ENCODE measurements around the gene PILRB. TPM values are rescaled to one million over a fixed set of nuclear protein-coding genes. Genes with fewer than 3 reads are reported as not detected.
"Not testable (repeated sequence)": the region's sequence is repeated elsewhere in the genome, so short reads cannot be mapped to it uniquely, and the experiment has no call there.

The PILRB gene
- total RNA-seq, 1 experiment from 2014 or later: 58.9 TPM

DNA sequence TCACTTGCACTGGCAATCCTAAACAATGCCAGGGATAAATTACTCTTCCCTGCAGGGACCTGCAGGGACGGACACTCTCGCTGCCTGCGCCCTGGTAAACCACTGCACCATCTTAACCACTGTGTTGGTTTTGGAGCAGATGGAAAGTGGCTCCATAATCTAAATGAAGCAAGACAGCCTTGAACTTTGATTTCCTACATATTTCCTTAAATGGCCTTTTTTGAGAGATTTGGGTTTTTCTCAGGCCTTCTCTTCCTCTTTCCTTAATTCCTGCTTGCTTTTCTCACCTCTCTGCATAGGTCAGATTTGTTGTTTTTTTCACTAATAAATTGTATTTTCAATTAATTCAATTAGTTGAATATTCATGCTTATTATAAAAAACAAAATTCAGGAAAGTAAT is 18.1 kb downstream of the PILRB start:
- Histone ChIP-seq H3K27me3 (ENCODE audit: low read length) (no peaks in the 10 kb centered on the region), H3K4me3 (ENCODE audit: low read length) (no peak overlapping the region), H3K79me2 (ENCODE audit: low read length) (no peaks in the 10 kb centered on the region), H3K9me3 (ENCODE audit: low read length) (no peaks in the 10 kb centered on the region), H2AFZ (ENCODE audit: low read length) (no peak overlapping the region), H3K9me2 (replicated peaks; ENCODE audit: insufficient read depth, low read length) (no peaks in the 10 kb centered on the region), H3K36me3 (ENCODE audit: insufficient read depth, low read length) (no peaks in the 10 kb centered on the region), H3K9ac (ENCODE audit: low read length) (no peak overlapping the region), H3K27ac (ENCODE audit: low read length) (no peak overlapping the region), H3K4me1 (ENCODE audit: low read length) (peaks cover 8% of the 10 kb centered on the region), H3K4me2 (ENCODE audit: low read depth, low read length, poor library complexity, severe bottlenecking) (no peak overlapping the region), H4K20me1 (ENCODE audit: insufficient read depth, low read depth, low read length) (no peaks in the 10 kb centered on the region)
- DNase-seq: no peak

DNA sequence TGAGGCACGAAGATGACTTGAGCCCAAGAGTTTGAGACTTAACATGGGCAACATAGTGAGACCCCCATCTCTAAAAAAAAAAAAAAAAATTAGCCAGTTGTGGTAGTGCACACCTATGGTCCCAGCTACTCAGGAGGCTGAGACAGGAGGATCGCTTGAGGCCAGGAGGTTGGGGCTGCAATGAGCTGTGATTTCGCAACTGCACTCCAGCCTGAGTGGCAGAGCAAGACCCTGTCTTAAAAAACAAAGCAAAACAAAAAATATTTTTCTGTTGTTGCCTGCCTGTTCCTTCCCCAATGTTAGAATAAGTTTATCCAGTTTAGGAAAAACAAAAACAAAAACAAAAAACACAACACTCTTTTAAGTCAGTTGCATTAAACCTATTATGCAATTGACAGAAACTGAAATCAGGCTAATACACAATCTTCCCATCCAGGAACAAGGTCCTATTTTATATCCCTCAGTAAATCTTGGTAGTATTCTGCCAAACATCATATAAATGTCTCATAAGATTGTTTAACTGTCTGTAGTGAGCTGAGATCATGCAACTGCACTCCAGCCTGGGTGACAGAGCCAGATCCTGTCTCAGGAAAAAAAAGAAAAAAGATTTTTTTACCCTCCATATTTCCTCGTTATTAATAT is 20.3 kb downstream of the PILRB start:
- Histone ChIP-seq H3K9me2 (replicated peaks; ENCODE audit: insufficient read depth, low read length) (no peaks in the 10 kb centered on the region), H3K9me3 (ENCODE audit: low read length) (no peaks in the 10 kb centered on the region), H3K27ac (ENCODE audit: low read length) (no peak overlapping the region), H3K27me3 (ENCODE audit: low read length) (no peaks in the 10 kb centered on the region), H3K4me3 (ENCODE audit: low read length) (no peak overlapping the region), H3K79me2 (ENCODE audit: low read length) (no peaks in the 10 kb centered on the region), H2AFZ (ENCODE audit: low read length) (no peak overlapping the region), H3K4me2 (ENCODE audit: low read depth, low read length, poor library complexity, severe bottlenecking) (no peak overlapping the region), H3K9ac (ENCODE audit: low read length) (no peak overlapping the region), H3K4me1 (ENCODE audit: low read length) (no peaks in the 10 kb centered on the region), H4K20me1 (ENCODE audit: insufficient read depth, low read depth, low read length) (no peaks in the 10 kb centered on the region), H3K36me3 (ENCODE audit: insufficient read depth, low read length) (no peaks in the 10 kb centered on the region)
- no peak for DNase-seq

DNA sequence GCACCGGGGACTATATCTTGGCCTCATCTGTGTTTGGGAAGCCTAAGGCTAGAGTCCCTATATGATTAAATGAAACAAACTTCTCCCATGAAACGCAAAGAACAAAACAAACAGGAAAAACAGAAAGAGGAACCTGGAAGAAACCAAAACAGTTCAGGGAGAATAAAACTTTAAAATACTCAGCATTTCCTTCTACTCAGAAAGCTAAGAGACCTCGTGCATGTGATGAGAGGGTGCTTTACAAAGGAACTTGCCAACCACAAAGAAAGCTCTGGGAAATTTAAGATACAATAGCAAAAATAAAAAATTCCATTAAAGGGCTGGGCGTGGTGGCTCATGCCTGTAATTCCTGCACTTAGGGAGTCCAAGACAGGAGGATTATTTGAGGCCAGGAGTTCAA is 22.3 kb downstream of the PILRB start:
- H3K9ac ChIP-seq (ENCODE audit: low read length): no peak overlapping the region
- no peak overlapping the region for H3K27ac ChIP-seq (ENCODE audit: low read length)
- no peak overlapping the region for H3K4me3 ChIP-seq (ENCODE audit: low read length)
- H3K4me1 ChIP-seq (ENCODE audit: low read length): peaks cover 5% of the 10 kb centered on the region
- no peaks in the 10 kb centered on the region for H3K27me3 ChIP-seq (ENCODE audit: low read length)
- no peak for DNase-seq
- no peaks in the 10 kb centered on the region for H3K9me3 ChIP-seq (ENCODE audit: low read length)
- H3K79me2 ChIP-seq (ENCODE audit: low read length): no peaks in the 10 kb centered on the region
- H3K36me3 ChIP-seq (ENCODE audit: insufficient read depth, low read length): no peaks in the 10 kb centered on the region
- no peaks in the 10 kb centered on the region for H4K20me1 ChIP-seq (ENCODE audit: insufficient read depth, low read depth, low read length)
- H3K9me2 ChIP-seq (replicated peaks; ENCODE audit: insufficient read depth, low read length): no peaks in the 10 kb centered on the region
- no peak overlapping the region for H2AFZ ChIP-seq (ENCODE audit: low read length)
- no peak overlapping the region for H3K4me2 ChIP-seq (ENCODE audit: low read depth, low read length, poor library complexity, severe bottlenecking)

DNA sequence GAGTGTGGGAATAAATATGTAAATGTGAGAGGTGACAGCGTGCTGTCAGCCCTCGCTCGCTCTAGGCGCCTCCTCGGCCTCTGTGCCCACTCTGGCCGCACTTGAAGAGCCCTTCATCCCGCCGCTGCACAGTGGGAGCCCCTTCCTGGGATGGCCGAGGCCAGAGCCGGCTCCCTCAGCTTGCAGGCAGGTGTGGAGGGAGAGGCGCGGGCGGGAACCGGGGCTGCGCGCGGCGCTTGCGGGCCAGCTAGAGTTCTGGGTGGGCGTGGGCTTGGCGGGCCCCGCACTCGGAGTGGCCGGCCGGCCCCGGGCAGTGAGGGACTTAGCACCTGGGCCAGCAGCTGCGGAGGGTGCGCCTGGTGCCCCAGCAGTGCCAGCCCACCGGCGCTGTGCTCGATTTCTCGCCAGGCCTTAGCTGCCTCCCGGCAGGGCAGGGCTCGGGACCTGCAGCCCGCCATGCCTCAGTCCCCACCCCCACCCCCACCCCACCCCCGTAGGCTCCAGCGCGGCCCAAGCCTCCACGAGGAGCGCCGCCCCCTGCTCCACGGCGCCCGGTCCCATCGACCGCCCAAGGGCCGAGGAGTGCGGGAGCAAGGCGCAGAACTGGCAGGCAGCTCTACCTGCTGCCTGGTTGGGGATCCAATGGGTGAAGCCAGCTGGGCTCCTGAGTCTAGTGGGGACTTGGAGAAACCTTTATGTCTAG is 23.8 kb downstream of the PILRB start:
- H4K20me1 ChIP-seq (ENCODE audit: insufficient read depth, low read depth, low read length); H3K79me2 ChIP-seq (ENCODE audit: low read length); H3K9me2 ChIP-seq (replicated peaks; ENCODE audit: insufficient read depth, low read length); H3K4me2 ChIP-seq (ENCODE audit: low read depth, low read length, poor library complexity, severe bottlenecking); H2AFZ ChIP-seq (ENCODE audit: low read length); H3K9ac ChIP-seq (ENCODE audit: low read length); H3K27ac ChIP-seq (ENCODE audit: low read length); H3K36me3 ChIP-seq (ENCODE audit: insufficient read depth, low read length); H3K4me3 ChIP-seq (ENCODE audit: low read length); H3K27me3 ChIP-seq (ENCODE audit: low read length); DNase-seq; H3K4me1 ChIP-seq (ENCODE audit: low read length); H3K9me3 ChIP-seq (ENCODE audit: low read length): not testable (repeated sequence)

DNA sequence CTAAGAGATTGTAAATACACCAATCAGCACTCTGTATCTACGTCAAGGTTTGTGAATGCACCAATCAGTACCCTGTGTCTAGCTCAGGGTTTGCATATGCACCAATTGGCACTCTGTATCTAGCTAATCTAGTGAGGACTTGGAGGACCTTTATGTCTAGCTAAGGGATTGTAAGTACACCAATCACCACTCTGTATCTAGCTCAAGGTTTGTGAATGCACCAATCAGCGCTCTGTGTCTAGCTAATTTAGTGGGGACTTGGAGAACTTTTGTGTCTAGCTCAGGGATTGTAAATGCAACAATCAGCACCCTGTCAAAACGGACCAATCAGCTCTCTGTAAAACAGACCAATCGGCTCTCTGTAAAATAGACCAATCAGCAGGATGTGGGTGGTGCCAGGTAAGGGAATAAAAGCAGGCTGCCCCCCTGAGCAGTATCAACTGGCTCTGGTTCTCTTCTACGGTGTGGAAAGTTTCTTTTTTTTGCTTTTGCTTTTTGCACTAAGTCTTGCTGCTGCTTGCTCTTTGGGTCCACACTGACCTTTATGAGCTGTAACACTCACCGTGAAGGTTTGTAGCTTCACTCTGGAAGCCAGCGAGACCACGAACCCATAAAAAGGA is 24.4 kb downstream of the PILRB start:
- H4K20me1 ChIP-seq (ENCODE audit: insufficient read depth, low read depth, low read length); H3K79me2 ChIP-seq (ENCODE audit: low read length); H3K9me2 ChIP-seq (replicated peaks; ENCODE audit: insufficient read depth, low read length); H3K9ac ChIP-seq (ENCODE audit: low read length); H3K36me3 ChIP-seq (ENCODE audit: insufficient read depth, low read length); H3K4me3 ChIP-seq (ENCODE audit: low read length); H3K27ac ChIP-seq (ENCODE audit: low read length); H3K4me2 ChIP-seq (ENCODE audit: low read depth, low read length, poor library complexity, severe bottlenecking); H3K9me3 ChIP-seq (ENCODE audit: low read length); H3K4me1 ChIP-seq (ENCODE audit: low read length); H3K27me3 ChIP-seq (ENCODE audit: low read length); H2AFZ ChIP-seq (ENCODE audit: low read length): not testable (repeated sequence)
- DNase-seq: peak; percentile 59

DNA sequence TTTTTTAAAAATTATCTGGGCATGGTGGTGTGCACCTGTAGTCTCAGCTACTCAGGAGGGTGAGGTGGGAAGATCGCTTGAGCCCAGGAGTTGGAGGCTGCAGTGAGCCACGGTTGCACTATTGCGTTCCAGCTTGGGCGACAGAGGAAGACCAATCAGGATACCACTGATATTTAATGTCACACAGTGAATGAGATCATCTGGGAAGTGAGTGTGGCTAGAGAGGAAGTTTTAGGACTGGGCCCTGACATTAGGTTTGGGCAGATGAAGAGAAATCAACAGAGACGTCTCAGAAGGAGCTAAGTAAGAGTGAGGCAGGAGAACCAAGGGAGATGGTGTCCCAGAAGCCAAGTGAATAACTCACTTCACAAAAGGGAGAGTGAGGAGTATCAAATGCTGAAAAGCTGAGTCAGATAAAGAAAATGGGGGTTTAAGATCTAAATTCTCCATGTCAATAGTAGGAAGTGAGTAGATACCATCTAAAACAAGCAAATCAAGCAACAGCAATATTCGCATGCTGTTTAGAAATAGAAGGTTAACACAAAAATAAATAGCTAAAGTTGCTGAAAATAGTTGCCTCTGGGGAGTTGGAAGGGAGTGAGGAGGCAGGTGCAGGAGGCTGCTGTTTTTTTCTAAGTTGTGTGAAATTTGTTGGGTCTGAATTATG is 26.8 kb downstream of the PILRB start:
- Histone ChIP-seq H3K4me3 (ENCODE audit: low read length) (no peak overlapping the region), H3K9me2 (replicated peaks; ENCODE audit: insufficient read depth, low read length) (no peaks in the 10 kb centered on the region), H3K79me2 (ENCODE audit: low read length) (no peaks in the 10 kb centered on the region), H3K36me3 (ENCODE audit: insufficient read depth, low read length) (no peaks in the 10 kb centered on the region), H4K20me1 (ENCODE audit: insufficient read depth, low read depth, low read length) (no peaks in the 10 kb centered on the region), H3K9ac (ENCODE audit: low read length) (no peak overlapping the region), H2AFZ (ENCODE audit: low read length) (no peak overlapping the region), H3K4me1 (ENCODE audit: low read length) (peaks cover 5% of the 10 kb centered on the region), H3K27ac (ENCODE audit: low read length) (no peak overlapping the region), H3K4me2 (ENCODE audit: low read depth, low read length, poor library complexity, severe bottlenecking) (no peak overlapping the region), H3K27me3 (ENCODE audit: low read length) (no peaks in the 10 kb centered on the region), H3K9me3 (ENCODE audit: low read length) (no peaks in the 10 kb centered on the region)
- no peak for DNase-seq

DNA sequence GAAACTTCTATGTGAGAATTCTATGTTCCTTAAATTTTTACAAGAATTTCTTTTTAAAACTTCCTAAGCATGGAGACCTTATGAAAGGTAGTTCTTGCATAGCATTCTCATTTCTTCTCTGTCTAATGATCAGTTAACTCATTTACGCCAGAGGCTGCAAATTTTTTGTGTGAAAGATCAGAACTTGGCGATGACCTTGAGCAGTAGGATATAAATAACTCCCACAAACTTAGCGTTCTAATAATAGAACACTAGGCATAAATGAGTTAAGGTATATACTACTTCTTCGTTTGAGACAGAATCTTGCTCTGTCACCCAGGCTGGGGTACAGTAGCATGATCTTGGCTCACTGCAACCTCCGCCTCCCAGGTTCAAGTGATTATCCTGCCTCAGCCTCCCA is 29.0 kb downstream of the PILRB start:
- H4K20me1 ChIP-seq (ENCODE audit: insufficient read depth, low read depth, low read length): no peaks in the 10 kb centered on the region
- H3K4me3 ChIP-seq (ENCODE audit: low read length): no peak overlapping the region
- no peak overlapping the region for H3K4me2 ChIP-seq (ENCODE audit: low read depth, low read length, poor library complexity, severe bottlenecking)
- H3K27ac ChIP-seq (ENCODE audit: low read length): no peak overlapping the region
- no peak for DNase-seq
- H3K9me3 ChIP-seq (ENCODE audit: low read length): no peaks in the 10 kb centered on the region
- H3K79me2 ChIP-seq (ENCODE audit: low read length): no peaks in the 10 kb centered on the region
- peaks cover 6% of the 10 kb centered on the region for H3K4me1 ChIP-seq (ENCODE audit: low read length)
- H3K27me3 ChIP-seq (ENCODE audit: low read length): no peaks in the 10 kb centered on the region
- H3K36me3 ChIP-seq (ENCODE audit: insufficient read depth, low read length): no peaks in the 10 kb centered on the region
- no peak overlapping the region for H2AFZ ChIP-seq (ENCODE audit: low read length)
- H3K9ac ChIP-seq (ENCODE audit: low read length): no peak overlapping the region
- no peaks in the 10 kb centered on the region for H3K9me2 ChIP-seq (replicated peaks; ENCODE audit: insufficient read depth, low read length)

DNA sequence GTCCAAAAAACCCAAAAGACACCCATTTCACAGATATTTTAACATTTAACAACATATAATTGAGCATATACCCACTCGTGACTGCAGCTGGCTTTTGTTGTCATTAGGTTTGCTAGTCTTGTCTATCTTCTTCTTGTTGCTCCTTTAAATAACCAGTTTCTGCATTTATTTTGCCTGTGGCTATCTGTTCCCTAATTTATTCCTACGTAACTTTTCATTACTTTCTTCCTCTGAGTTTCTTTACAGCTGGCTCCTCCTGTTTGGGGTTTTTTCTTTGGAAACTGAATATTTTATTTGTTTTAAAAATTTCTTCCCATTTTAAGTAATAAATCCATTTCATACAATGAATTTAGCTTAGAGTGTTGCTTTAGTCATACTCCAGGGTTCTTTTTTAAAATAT is 29.8 kb downstream of the PILRB start:
- no peaks in the 10 kb centered on the region for H3K9me3 ChIP-seq (ENCODE audit: low read length)
- no peak overlapping the region for H3K4me3 ChIP-seq (ENCODE audit: low read length)
- H3K27ac ChIP-seq (ENCODE audit: low read length): no peak overlapping the region
- H4K20me1 ChIP-seq (ENCODE audit: insufficient read depth, low read depth, low read length): no peaks in the 10 kb centered on the region
- no peaks in the 10 kb centered on the region for H3K36me3 ChIP-seq (ENCODE audit: insufficient read depth, low read length)
- no peaks in the 10 kb centered on the region for H3K9me2 ChIP-seq (replicated peaks; ENCODE audit: insufficient read depth, low read length)
- no peak overlapping the region for H3K4me2 ChIP-seq (ENCODE audit: low read depth, low read length, poor library complexity, severe bottlenecking)
- H3K4me1 ChIP-seq (ENCODE audit: low read length): peaks cover 14% of the 10 kb centered on the region
- H3K79me2 ChIP-seq (ENCODE audit: low read length): no peaks in the 10 kb centered on the region
- H2AFZ ChIP-seq (ENCODE audit: low read length): no peak overlapping the region
- no peaks in the 10 kb centered on the region for H3K27me3 ChIP-seq (ENCODE audit: low read length)
- no peak overlapping the region for H3K9ac ChIP-seq (ENCODE audit: low read length)
- DNase-seq: no peak

Data from Karpas-422 (cell line).